DLD1 (cell line): ENCODE data around the gene MAPK8IP1.
"Not testable (repeated sequence)": the region's sequence is repeated elsewhere in the genome, so short reads cannot be mapped to it uniquely, and the experiment has no call there.

ENCODE experiments used
- in situ Hi-C: cut with HindIII; loops from 2 replicates; pipeline ENCODE4 v1.10.0; 2017; ENCODE audit warnings: low sequenced_read_pairs

MAPK8IP1 gene

GRCh38 chr11:45889555-45889954, 4.1 kb downstream of the MAPK8IP1 start:
- in situ Hi-C loops, result no loop called here

DNA sequence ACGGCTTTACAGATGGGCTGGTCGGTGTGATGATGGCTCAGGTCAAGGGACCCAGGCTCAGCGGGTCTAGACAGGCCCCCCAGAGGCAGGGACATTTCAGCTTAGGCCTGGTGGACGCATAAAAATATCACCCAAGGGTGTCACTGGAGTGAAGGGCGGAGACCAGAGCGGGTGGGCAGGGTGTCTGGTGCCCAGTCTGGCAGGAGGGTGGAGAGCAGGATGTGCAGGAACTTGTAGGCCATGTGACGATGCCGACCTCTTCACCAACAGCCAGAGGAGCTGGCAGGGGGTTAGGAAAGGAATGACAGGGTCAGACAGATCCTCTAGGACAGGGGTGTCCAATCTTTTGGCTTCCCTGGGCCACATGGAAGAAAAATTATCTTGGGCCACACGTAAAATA, 4.5 kb downstream of the MAPK8IP1 start:
- in situ Hi-C loops, result no loop called here

- in situ Hi-C loops, result no loop called here
Observed at GRCh38 chr11:45890886-45891550, 5.6 kb downstream of the MAPK8IP1 start.

GRCh38 chr11:45892856-45893255, 7.4 kb downstream of the MAPK8IP1 start:
- in situ Hi-C loops, result no loop called here

- in situ Hi-C loops, result no loop called here
Observed at GRCh38 chr11:45894555-45895247, 9.2 kb downstream of the MAPK8IP1 start.

GRCh38 chr11:45895553-45896259, 10.3 kb downstream of the MAPK8IP1 start:
- in situ Hi-C loops, result no loop called here

DNA sequence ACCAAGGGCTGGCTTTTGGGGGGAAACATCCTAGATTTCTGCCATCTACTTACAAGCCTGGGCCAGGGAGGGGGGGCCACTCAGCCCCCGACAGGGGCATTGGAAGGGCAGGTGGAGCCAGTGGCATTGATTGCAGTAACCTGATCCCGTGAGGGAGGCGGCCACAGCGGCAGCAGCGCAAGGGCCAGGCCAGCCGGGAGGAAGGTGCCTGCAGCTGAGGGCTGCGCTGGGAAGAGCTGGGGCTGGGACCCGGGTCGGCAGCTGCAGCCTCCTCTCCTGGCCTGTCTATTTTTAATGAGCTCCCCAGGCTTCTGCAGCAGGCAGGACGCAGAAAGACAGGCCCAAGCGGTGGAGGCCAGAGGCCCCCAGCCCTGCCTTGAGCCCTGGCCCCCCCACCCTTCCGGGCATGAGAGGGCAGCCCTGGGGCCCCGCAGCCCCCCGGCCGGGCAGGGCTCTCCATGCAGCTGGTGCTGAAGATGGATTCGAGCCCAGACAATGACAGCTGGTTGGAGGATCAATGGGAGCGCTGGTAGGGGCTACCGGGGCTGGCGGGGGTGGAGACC, 11.1 kb downstream of the MAPK8IP1 start:
- in situ Hi-C loops, result no loop called here

DNA sequence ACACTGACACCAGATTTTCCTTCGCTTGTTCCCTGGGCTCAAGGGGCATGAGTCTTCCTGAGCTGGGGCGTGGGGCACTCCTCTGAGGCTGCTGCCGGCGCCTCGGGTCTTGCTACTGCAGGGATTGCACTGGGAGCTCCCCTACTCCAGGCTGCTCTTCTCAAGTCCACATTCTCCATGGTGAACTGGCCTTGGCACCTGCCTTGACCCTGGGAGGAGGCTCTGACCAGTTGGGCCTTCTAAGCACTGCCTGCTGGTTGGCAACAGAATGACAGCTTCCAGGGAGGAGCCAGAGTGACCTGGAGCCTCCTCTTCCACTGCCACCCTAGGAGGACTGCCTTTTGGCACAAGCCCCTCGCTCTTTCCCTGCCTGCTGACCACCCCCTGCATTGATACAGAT, 12.1 kb downstream of the MAPK8IP1 start:
- in situ Hi-C loops, result no loop called here

DNA sequence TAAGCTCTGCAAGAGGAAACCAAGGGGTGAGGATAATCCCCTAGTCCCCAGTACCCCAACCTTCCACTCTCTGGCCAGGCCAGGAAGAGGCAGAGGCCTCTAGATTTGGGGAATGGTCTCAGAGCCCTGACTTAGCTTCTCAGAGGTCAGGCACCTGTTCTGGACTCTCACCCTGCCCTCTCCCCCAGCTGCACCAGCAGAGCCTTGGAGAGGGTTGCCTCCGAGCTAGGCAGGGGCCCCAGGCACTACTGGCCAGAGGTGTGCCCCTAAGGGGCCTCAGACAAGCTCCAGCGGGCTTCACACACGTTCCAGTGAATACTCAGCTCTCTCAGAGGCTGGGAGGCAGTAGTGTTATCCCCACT, 13.6 kb downstream of the MAPK8IP1 start:
- in situ Hi-C loops, result no loop called here

GRCh38 chr11:45899448-45900174, 14.2 kb downstream of the MAPK8IP1 start:
- in situ Hi-C loops, result no loop called here

DNA sequence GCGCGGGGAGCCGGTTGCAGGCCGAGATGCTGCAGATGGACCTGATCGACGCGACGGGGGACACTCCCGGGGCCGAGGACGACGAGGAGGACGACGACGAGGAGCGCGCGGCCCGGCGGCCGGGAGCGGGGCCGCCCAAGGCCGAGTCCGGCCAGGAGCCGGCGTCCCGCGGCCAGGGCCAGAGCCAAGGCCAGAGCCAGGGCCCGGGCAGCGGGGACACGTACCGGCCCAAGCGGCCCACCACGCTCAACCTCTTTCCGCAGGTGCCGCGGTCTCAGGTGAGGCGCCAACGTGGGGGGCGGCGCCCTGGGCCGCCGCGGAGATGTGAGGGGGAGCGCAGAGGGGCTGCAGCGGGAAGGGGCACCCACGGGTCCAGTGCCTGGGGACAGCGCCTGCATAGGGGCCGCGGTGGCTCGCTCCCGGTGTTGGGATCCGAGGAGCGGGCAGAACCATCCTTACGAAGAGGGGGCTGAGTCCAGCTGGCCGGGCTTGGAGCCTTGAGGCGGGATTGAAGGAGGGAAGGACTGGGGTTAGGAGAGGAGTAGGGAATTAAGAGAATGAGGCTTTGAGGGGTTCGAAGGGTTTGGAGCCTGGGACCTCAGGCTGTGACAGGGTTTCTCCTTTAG, 14.8 kb downstream of the MAPK8IP1 start:
- in situ Hi-C loops, result not testable (repeated sequence)

- in situ Hi-C loops, result no loop called here
Observed at GRCh38 chr11:45900916-45901617, 15.6 kb downstream of the MAPK8IP1 start.

- in situ Hi-C loops, result no loop called here
Observed at GRCh38 chr11:45901626-45902025, 16.2 kb downstream of the MAPK8IP1 start.

- in situ Hi-C loops, result no loop called here
Observed at GRCh38 chr11:45902452-45903380, 17.3 kb downstream of the MAPK8IP1 start.

GRCh38 chr11:45904309-45904915, 19.0 kb downstream of the MAPK8IP1 start:
- in situ Hi-C loops, result no loop called here

DNA sequence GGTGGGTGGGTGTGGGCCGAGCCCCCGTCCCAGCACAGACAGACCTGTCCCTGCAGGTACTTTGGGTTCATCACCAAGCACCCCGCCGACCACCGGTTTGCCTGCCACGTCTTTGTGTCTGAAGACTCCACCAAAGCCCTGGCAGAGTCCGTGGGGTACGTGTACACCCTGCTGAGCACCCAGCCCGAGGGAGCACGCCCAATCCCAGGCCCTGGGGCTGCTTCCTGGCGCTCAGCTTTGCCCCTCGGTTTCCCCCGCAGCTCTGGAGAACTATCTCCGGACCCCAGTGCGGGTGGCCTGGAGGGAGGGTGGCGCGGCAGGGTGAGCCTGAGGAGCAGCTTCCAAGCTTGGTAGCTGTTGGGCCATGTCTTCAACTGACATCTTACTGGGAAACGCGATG, 19.6 kb downstream of the MAPK8IP1 start:
- in situ Hi-C loops, result no loop called here

- in situ Hi-C loops, result not testable (repeated sequence)
Observed at GRCh38 chr11:45905576-45905975, 20.1 kb downstream of the MAPK8IP1 start.

DNA sequence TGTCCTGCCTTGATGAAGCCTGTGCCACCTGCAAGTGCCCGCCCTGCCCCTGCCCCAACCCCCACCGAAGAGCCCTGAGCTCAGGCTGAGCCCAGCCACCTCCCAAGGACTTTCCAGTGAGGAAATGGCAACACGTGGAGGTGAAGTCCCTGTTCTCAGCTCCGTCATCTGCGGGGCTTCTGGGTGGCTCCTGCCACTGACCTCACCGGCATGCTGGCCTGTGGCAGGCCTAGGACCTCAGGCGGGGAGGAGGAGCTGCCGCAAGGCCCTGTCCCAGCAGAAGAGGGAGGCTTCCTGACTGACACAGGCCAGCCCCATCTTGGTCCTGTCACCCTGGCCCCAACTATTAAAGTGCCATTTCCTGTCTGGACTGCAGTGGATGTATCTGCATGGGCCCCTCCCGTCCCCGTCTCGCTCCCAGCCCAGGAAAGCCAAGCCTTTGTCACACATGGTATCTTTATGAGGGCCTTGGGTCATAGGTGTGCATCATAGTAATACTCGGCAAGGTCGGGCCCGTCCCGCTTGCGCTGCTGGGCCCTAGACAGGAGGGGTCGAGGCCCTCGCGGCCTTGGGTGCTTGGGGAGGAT, 20.7 kb downstream of the MAPK8IP1 start:
- in situ Hi-C loops, result no loop called here
